ENCODE results near the gene ARHGAP21. TPM values are rescaled to one million over a fixed set of nuclear protein-coding genes. Genes with fewer than 3 reads are reported as not detected.
A peak's percentile ranks its signal among the peaks of the same experiment; 100 is the strongest.

The ARHGAP21 gene
- total RNA-seq, 1 donor from 2014 or later: 79.2 TPM

DNA sequence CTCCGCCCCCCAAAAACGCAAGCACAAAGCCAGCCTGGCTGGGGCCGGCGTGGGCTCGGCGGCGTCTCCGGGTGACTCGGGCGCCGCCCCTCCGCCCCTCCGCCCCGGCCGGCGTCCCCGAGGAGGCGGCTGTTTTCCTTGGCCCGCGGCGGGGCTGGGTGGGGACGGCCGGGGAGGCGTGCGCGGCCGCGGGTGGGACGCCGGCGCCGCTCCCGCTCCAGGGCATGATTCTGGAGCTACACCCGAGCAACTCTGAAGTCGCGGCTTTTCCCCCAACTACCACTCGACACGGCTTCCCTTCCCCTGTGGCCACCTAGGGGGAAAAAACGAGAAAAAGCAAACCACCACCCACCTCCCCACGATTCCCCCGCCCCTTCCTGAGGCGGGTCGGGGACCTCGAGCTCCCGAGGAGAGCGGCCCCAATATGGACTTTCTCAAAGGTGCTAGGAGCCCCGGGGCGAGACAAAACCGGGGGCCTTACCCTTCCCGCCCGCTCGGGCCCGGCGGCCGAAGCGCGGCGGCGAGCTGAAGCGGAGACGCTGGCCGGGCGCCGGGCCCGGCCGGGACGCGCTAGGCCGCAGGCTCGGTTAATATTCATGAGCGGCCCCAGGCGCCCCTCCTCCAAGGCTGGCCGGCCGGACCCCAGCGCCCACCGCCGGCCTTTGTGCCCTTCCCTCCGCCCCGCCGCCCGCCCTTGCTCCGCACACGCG, 856 bp downstream of the ARHGAP21 start:
- peak; percentile 7 for DNase-seq

DNA sequence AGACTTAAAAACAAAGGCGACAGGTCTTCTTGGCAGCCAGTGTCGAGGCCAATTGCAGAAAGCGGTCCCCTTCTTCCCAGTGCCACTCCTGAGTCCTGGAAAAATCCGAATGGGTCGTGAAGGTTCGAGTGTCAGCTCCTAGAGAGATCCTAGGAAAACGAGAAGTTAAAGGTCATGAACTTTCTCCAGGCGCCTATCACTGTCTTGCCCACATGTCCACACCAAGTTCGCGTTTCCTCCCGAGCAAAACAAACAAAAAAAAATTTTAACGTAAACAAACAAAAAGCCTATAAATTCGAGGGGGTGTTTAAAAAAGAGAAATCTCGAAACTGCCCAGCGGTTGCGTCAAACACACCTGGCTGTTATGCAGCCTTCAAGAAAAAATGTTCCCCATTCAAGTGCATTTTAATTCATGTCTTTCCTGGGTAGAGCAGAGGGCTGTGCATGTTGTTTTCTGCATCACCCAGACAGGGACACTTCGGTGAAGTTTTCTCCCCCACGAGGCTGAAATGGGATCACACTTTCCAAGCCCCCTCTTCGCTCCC, 1.5 kb downstream of the ARHGAP21 start:
- no peak for DNase-seq

DNA sequence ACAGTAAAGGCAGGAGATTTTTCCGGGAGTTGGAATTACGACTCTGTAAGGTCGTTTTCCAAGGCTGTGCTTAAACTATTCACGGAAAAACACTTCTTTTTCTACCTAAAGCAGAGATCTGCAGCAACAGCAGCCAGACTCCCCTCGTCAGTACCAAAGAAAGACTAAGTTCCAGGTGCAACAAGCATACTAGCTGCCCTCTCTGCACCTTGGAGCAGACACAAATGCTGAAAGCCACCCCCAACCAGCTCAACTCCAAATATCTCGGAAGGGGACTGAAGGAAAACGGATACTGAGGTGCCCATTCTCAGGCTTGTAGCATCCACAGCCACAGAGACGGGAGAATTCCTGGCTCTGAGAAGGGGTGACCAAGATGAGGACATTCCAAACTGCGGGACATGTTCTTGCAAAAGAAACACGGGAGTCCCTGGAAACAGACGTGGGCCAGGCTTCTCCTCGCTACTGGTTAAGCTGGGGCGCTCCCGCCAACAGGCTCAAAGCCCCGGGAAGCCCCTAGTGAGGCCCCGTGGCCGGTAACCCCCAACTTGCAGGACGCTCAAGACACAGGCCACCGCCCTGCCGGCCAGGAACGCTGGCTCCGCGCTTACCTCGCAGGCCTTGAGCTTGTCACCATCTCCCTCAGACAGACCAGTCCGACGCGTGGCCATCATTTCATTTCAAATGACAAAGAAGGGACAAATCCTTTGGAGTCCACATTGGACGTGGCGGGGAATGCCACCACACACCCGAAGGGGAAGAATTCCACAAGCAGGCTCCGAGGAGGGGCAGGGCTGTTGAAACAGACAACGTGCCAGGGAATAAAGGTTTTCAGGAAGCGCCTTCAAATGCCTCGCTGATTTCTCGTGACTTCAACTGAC, 2.2 kb downstream of the ARHGAP21 start:
- DNase-seq: no peak

DNA sequence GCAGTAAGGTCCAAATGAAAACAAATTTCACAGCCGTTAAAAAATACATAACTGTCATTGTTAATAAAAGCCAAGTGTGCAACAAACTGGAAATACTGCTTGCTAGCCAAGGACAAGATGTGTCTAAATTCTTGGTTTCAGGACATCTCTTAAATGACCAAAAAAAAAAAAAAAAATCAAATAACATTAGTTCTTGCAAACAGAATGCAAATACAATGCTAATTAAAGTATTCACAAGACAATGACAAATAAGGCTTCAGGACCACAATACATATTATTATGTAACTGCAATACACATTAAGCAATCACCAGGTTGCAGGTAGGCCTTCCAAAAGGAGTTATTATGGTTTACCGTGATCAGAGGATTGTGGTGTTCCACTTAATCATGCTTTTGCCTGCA, 3.6 kb downstream of the ARHGAP21 start:
- DNase-seq: no peak

DNA sequence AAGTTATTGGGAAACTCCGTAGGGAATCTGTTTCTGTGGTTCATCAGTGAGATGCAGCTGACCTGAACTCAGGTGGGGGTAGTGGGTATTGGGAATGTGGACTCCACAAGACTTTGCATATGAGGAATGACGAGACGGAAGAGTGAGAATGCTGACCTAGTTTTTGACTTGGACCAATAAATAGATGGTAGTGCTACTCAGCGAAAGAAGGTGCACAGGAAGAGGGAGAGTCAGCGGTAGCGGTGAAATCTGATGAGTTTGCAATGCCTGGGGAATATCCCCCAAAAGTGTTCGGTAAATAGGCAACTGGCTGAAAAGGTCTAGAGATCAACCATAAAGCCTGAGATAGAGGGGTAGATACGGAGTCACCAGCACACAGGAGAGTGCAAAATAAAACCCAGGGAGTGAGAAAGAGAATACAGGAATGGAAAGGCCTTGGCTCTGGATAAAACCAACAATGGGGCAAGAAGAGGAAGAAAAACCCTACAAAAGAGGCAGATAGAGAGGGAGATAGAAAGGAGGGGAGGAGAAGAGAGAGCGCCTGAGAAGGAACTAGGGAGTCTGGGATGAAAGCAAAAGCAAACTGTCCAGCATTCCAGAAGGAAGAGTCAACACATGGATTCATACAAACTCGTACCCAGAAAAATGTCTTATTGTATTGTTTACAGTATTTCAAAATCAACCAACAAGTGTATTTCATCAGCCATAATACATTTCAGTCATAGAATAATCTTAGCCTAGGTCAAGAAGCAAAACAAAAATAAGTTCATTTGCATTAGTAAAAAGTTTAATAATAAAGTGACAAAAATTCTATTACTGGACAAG, 5.4 kb downstream of the ARHGAP21 start:
- peak; percentile 22 for DNase-seq

DNA sequence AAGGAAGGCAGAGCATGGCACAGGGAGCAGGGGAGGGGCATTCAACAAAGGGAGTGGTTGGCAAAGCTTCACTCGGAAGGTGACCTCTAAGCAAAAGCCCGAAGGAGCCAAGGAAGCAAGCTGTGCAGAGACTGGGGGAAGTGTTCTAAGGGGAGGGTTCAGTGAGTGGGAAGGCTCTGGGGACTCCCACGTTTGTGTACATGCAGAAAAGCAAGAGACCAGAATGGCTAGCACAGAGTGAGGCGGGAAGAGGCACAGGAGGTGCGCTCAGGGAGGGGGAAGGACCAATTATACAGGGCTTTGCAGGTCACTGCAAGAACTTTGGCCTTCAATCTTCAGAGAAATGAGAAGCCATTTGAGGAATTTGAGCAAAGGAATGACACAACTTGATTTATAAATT, 7.4 kb downstream of the ARHGAP21 start:
- no peak for DNase-seq

DNA sequence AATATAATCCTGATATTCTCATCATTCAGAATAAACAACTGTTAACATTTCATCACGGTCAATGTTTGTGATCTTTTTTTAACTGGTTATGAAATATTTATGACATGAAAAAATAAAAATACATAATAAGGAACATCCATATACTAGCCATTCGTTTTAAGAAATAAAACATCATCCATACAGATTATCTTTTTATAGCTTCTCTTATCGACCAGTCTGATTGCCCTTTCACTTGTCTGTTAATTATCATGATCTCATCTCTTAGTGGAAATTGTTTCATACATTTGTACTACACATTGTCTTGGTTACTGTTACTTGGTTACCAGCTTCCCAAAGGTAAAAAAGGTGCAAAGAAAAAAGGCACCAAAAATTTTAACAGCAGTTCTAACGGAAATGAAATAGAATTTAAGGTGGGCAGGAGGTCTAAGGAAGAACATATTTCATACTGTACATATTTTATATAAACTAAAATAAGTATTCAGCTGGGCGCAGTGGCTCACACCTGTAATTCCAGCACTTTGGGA, 8.4 kb downstream of the ARHGAP21 start:
- no peak for DNase-seq

DNA sequence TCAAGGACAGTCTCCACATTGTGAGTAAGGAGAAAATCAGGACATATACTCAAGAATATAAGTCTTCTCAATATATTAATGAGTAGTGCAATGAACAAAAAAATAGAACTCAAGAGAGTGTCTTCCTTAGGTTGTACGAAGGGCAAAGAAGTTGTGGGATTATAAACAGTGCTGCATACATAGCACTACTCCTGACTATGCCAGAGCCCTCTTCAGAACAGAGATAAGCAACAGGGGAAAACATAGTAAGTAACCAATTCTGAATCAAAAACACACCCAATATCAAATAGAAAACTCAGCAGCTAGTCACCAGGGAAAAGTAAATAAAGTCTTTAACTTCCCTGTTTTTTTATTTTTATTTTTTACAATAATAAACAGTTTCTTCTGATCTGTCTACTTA, 10.6 kb downstream of the ARHGAP21 start:
- no peak for DNase-seq

DNA sequence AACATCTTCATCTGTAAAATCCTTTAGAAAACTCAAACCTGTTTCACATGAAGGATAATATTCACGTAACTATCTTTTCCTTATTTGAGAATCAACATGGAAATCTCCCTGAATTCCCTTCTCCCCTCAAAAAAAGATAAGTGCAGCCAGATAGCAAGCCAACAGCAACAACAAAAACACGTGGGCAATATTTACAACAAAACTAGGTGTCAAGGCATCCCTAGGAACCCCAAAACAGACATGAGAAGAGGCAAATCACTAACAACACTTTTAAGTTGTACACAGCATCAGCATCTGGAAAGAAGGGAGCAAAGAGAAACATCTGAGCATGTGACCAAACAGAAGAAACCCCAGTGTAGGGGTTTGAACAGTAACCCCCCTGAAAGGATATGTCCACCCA, 12.2 kb downstream of the ARHGAP21 start:
- no peak for DNase-seq

DNA sequence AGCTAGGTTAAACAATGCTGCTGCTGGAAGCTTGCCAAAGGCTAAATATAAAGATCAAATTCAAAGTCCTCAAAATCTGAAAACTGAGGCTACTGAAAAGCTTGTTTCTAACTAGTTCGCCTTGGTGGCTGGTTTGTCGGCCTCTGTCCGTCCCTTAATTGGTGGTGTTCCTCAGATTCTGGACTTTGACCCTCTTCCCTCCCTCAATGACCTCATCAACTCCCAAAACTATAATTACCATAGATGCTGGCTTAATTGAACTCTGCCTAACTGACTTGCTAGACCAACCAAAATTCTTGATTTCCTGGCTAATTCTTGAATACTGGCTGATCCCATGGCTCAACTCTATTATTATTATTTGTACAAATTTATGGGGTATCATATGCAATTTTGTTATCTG, 15.6 kb downstream of the ARHGAP21 start:
- no peak for DNase-seq

DNA sequence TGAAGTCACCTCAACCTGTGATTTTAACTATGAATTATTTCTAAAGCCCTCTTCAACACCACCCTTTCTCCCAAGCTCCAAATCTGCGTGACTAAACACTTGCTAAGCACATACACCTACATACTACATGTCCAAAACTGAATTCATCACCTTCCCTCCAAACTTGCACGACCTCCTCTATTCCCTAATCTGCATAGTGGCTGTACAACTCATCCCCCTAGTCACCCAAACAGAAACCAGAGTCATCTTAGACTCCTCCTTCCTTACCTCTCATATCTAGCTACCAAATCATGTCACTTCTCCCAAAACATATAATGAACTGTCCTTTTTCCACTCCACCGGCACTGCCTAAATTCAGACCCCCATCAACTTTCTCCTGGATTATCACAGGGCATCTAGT, 16.2 kb downstream of the ARHGAP21 start:
- no peak for DNase-seq

DNA sequence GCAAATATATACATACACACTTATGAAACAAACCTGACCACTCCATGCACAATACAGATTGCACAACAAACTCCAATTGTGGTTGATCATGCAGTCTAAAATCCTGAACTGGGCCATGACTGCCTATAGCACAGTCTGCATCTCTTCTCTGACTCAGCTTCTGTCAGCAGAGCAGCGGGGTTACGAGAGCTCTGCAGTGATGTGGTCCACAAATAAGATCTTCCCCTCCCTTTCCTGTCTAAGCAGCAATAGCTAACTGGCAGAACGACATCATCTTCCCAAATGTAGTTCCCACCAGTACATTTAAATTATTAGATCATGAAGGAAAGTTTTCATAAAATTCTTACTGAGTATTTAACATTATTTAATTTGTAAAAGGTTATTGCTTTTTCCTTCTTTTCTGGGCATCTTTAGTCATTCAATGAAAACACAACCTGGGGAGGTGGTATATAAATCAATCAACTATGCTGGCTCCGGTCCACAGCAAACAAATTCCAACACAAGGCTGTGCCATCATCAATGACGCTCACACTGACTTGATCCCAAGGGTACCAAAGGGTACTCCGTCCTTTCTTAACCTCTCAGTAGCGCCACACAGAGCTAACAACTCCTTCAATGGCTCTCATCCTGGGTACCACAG, 17.1 kb downstream of the ARHGAP21 start:
- DNase-seq: peak; percentile 32

DNA sequence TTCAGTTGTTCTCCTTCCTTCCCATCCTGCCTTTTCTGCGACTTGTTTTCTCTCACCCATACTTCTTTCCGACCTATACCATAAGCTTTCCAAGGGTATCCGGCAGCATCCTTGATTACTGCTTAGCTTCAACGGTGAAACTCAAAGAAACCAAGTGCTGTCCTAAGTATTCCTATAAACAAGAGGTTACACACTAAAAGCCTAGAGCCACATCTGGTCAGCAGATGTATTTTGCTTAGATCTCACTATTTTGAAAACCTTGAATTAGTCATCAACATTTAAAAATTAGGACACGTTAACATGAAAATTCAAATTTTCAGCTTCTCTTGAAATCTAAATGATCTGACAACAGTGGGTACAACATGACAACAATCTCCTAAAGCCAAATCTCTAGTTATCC, 20.0 kb downstream of the ARHGAP21 start:
- DNase-seq: no peak

DNA sequence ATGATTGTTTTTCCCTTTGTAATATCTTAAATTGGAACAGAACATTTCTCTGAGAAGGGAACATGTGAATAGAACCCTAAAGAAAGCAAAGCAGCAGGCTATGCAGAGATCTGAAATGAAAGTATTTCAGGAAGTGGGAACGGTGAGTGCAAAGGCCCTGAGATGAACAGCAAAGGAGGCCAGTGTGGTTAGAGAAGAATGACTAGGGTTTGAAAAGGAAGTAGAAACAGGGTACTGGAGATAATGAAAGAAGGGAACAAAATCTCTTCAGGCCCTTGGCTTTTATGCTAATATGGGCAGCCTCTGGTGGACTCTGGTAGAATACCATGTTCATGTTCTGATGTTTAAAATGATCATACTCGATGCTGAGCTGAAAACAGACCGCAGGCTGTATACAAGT, 22.2 kb downstream of the ARHGAP21 start:
- no peak for DNase-seq

DNA sequence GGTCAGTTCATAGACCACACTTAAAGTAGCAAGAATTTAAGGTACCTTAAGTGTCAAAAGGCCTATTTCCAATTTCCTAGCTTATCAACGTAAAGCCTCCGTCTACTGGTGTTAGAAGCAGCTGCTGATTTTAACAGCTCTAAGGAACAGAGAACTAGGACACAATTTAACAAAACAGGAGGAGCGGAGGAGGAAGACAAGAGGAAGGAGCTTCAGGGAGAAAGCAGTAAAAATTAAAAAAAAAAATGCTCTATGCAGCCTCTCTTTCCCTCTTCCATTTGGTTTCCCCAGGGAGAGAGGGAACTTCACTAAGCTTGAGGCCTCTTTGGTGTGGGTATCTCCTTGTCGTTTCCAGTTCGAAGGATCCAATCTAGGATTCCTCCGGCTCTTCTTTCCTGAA, 22.7 kb downstream of the ARHGAP21 start:
- DNase-seq: no peak

DNA sequence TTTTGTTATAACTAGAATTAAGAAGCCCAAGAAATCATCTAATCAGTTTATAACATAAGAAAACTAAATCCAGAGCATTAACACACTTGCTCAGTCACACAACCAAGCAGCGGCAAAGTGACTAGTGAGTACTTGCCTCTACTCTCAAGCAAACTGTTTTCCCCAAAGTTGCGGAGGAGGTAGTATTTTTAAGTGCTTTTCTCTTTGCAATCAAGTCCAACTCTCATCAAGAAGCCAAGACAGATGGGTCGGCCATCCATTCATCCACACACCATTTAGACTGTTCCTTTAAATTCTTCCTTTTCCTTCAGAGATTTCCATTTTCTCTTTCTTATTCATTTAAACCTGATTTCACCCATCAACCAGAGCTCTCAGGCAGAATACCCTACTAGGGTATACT, 25.4 kb downstream of the ARHGAP21 start:
- DNase-seq: no peak

DNA sequence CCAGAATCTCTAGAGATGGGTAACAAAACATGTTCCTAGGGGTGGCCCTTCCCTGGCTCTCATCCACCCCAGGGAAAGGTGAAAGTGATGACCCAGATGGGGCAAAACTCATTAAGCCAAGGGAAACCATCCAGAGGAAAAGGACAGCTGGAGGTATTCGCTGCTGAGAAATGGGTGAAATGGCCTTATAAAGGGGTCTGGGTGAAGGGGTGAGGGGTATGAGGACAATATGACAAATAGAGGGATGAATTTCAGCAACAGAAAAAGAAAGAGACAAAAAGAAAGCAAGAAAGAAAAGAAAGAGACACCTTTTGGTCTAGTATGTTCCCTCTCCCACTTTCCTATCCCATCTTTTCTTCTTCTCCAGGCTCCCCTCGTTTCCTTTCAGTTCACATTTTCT, 26.6 kb downstream of the ARHGAP21 start:
- no peak for DNase-seq

DNA sequence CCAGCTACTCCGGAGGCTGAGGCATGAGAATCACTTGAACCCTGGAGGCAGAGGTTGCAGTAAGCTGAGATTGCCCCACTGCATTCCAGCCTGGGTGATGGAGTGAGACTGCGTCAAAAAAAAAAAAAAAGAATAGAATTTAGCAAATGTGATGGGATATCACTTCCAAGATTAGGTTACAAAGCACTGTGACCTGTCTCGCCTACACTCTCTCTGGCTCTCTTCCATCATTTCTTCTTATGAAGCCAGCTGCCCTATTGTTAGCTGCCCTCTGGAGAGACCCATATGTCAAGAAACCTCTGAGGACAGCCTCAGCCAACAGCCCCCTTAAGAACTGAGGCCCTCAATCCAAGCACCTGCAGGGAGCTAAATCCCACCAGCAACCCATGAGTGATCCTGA, 28.2 kb downstream of the ARHGAP21 start:
- DNase-seq: no peak

DNA sequence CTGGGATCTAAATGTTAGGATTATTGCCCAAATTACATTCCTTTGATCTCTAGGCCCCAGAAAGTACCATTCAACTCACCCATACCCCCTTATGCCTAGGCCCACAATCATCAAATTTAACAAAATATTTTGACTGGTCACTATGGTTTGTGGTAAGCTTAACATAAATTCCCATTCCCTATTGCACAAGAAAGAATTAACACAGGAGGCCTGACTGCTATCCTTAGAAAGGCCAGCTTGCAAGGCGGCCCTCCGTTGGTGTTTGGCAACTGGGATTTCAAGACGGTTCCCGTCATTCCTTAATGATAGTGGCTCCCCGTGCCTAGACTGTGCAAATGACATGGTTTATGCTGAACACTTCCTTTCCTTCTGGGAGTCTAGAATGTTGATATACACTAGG, 29.6 kb downstream of the ARHGAP21 start:
- no peak for DNase-seq

DNA sequence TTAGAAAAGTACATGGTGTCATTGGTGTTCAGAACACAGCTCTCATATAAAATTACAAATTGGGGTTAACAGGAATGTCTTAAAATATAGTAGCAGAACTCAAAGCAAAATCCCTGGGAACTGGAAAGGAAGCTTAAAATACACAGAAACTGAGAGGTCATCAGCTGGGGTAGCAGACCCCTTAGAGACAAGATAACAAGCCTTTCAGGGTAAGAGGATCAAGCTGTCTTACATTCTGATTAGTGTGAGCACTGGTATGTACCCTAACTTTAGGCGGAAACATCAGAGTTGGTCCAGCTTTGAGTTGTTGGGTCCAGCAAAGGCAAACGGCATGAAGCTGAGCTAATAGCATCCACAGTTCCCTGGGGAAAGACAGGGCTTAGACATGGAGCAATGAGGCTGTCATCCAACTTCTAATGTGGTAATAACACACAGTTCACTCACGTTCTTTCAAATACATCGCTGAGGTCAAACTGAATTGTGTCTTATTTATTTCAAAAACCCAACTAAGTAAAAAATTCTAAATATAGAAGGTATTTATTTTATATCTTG, 32.6 kb downstream of the ARHGAP21 start:
- peak; percentile 20 for DNase-seq

DNA sequence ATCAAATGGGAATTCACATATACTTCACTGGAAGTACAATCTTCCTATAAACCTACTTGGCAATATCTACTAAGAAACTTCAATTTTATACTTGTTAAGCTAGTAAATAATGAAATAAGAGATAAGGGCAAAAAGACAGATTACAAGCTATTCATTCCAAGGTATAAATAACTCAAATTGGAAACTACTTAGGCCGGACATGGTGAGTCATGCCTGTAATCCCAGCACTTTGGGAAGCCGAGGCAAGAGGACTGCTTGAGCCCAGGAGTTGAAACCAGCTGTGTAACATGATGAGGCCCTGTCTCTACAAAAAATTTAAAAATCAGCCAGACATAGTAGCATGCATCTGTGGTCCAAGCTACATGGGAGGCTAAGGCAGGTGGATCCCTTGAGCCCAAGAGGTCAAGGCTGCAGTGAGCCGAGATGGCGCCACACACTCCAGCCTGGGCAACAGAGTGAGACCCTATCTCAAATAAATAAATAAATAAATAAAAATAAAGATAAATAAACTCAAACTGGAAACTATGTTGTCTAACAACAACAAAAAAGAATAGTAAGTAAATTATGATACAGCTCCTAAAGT, 37.6 kb downstream of the ARHGAP21 start:
- no peak for DNase-seq
